GM18858 (cell line): Measurements from ENCODE around the gene IMPACT.

Experiments used
- ATAC-seq: cut with Tn5 transposase; IDR thresholded peaks from one replicate; pipeline ENCODE4 v1.9.1; 2021; ENCODE audit not compliant: unreplicated experiment

Gene IMPACT

GRCh38 chr18:24420551-24420950 lies 5.9 kb upstream of the IMPACT start:
- no peak for ATAC-seq

- no peak for ATAC-seq
Observed at GRCh38 chr18:24421831-24422230, 4.6 kb upstream of the IMPACT start.

GRCh38 chr18:24426073-24426397 lies 435 bp upstream of the IMPACT start:
- no peak for ATAC-seq

GRCh38 chr18:24427484-24427883 lies 1.0 kb downstream of the IMPACT start:
- no peak for ATAC-seq

GRCh38 chr18:24428709-24429108 lies 2.2 kb downstream of the IMPACT start:
- no peak for ATAC-seq

GRCh38 chr18:24429188-24429587 lies 2.7 kb downstream of the IMPACT start:
- no peak for ATAC-seq

- ATAC-seq: no peak
Observed at GRCh38 chr18:24432618-24433017, 6.1 kb downstream of the IMPACT start.

GRCh38 chr18:24436939-24437338 lies 10.5 kb downstream of the IMPACT start:
- ATAC-seq: no peak

- ATAC-seq: peak; percentile 78
Observed at GRCh38 chr18:24443870-24444269, 17.4 kb downstream of the IMPACT start.

- ATAC-seq: peak; percentile 69
Observed at GRCh38 chr18:24446453-24446852, 20.0 kb downstream of the IMPACT start.

- no peak for ATAC-seq
Observed at GRCh38 chr18:24446953-24447538, 20.6 kb downstream of the IMPACT start.

GRCh38 chr18:24447961-24448360 lies 21.5 kb downstream of the IMPACT start:
- no peak for ATAC-seq

GRCh38 chr18:24456549-24456948 lies 30.1 kb downstream of the IMPACT start:
- peak; percentile 94 for ATAC-seq

- ATAC-seq: no peak
Observed at GRCh38 chr18:24459772-24460171, 33.3 kb downstream of the IMPACT start.

- no peak for ATAC-seq
Observed at GRCh38 chr18:24460388-24460787, 33.9 kb downstream of the IMPACT start, which contains the start of gene HRH4. Gene HRH4 (plus strand): TSS chr18:24460637. CDS start chr18:24460729, 92 bp downstream.

- no peak for ATAC-seq
Observed at GRCh38 chr18:24461996-24462395, 35.5 kb downstream of the IMPACT start.

- no peak for ATAC-seq
Observed at GRCh38 chr18:24462838-24463775, 36.6 kb downstream of the IMPACT start.

- ATAC-seq: no peak
Observed at GRCh38 chr18:24465486-24465885, 39.0 kb downstream of the IMPACT start.

- ATAC-seq: no peak
Observed at GRCh38 chr18:24466771-24467170, 40.3 kb downstream of the IMPACT start.

GRCh38 chr18:24470022-24470618 lies 43.6 kb downstream of the IMPACT start:
- ATAC-seq: no peak

GRCh38 chr18:24470805-24471204 lies 44.3 kb downstream of the IMPACT start:
- no peak for ATAC-seq

GRCh38 chr18:24472591-24472990 lies 46.1 kb downstream of the IMPACT start:
- ATAC-seq: no peak
